Natural killer cell (primary cell): ENCODE measurements around the gene MYH6. TPM values are rescaled to one million over a fixed set of nuclear protein-coding genes. Genes with fewer than 3 reads are reported as not detected.

ENCODE experiments used
- ATAC-seq, 3 donors: fragments of 150-1000 bp in 2 of 3; fragments of 200-7000 bp in 1 of 3; cut with Tn5 transposase; 1 replicate in 1 of 3; 2 replicates in 2 of 3; pipeline ENCODE4 v1.10.0; 2021; ENCODE audit warnings: mild to moderate bottlenecking in 2 of 3, moderate library complexity in 2 of 3
- DNase-seq, 2 donors: peaks; one replicate each; pipeline versions ENCODE4 v3.0.0 to v3.0.0-alpha.2; 2013 to 2021; ENCODE audit warnings: mixed read lengths in 1 of 2
- H3K27ac ChIP-seq: one replicate; pipeline ENCODE4 v1.5.1; 2013; ENCODE audit warnings: mild to moderate bottlenecking, low read length
- H3K27me3 ChIP-seq: one replicate; pipeline ENCODE4 v1.6.1; 2013; ENCODE audit warnings: low read length; ENCODE audit not compliant: control insufficient read depth, insufficient read depth
- H3K36me3 ChIP-seq: one replicate; pipeline ENCODE4 v1.6.1; 2013; ENCODE audit warnings: low read length; ENCODE audit not compliant: control insufficient read depth, insufficient read depth
- H3K4me1 ChIP-seq: one replicate; pipeline ENCODE4 v1.6.1; 2013; ENCODE audit warnings: low read length; ENCODE audit not compliant: control insufficient read depth, insufficient read depth
- H3K4me3 ChIP-seq: one replicate; pipeline ENCODE4 v1.5.1; 2013; ENCODE audit warnings: low read length
- H3K9me3 ChIP-seq: one replicate; pipeline ENCODE4 v1.6.1; 2013; ENCODE audit warnings: low read length; ENCODE audit not compliant: control insufficient read depth, insufficient read depth
- H3K27ac Mint-ChIP-seq, 2 donors: one replicate each; pipeline ENCODE4 v1.8.0; 2022; ENCODE audit warnings: mild to moderate bottlenecking in 2 of 2, mixed read lengths in 2 of 2, moderate library complexity in 1 of 2
- H3K27me3 Mint-ChIP-seq, 2 donors: one replicate each; pipeline ENCODE4 v1.8.0; 2022; ENCODE audit warnings: low read depth in 2 of 2, mixed read lengths in 2 of 2
- H3K36me3 Mint-ChIP-seq: one replicate; pipeline ENCODE4 v1.8.0; 2022; ENCODE audit warnings: mixed read lengths
- H3K4me1 Mint-ChIP-seq, 2 donors: one replicate each; pipeline ENCODE4 v1.8.0; 2022; ENCODE audit warnings: mixed read lengths in 2 of 2
- H3K4me3 Mint-ChIP-seq: one replicate; pipeline ENCODE4 v1.8.0; 2022; ENCODE audit warnings: mild to moderate bottlenecking, moderate library complexity, mixed read lengths
- H3K9me3 Mint-ChIP-seq, 2 donors: one replicate each; pipeline ENCODE4 v1.8.0; 2022; ENCODE audit warnings: mixed read lengths in 2 of 2
- WGBS: methylation state at CpG from one replicate; pipeline ENCODE4 v1.1.7; 2013; ENCODE audit warnings: missing lambda C conversion rate; ENCODE audit not compliant: insufficient coverage; 5-methylcytosine and 5-hydroxymethylcytosine counted together
- intact Hi-C: fragments of 100-400 bp; cut with micrococcal nuclease; formaldehyde crosslinking; loops from one replicate; pipeline ENCODE4 v1.14.2; 2022
- total RNA-seq, 4 donors: library from RNA; stranded (reverse); fragments of 120-200 nt in 1 of 4; gene quantifications; one replicate each; pipeline versions ENCODE4 v1.2.3 to v1.2.4, GENCODE V29; 2013 to 2022
- TF ChIP-seq, protein P1 (sequence below): fragments of 200-600 bp; IDR thresholded peaks from one replicate; pipeline ENCODE4 v1.8.0; 2022; ENCODE audit warnings: antibody characterized with exemption

Gene MYH6
- total RNA-seq, 3 donors from 2014 or later (not counting 1 experiment from before 2014, with no cell fraction given), result not detected

DNA sequence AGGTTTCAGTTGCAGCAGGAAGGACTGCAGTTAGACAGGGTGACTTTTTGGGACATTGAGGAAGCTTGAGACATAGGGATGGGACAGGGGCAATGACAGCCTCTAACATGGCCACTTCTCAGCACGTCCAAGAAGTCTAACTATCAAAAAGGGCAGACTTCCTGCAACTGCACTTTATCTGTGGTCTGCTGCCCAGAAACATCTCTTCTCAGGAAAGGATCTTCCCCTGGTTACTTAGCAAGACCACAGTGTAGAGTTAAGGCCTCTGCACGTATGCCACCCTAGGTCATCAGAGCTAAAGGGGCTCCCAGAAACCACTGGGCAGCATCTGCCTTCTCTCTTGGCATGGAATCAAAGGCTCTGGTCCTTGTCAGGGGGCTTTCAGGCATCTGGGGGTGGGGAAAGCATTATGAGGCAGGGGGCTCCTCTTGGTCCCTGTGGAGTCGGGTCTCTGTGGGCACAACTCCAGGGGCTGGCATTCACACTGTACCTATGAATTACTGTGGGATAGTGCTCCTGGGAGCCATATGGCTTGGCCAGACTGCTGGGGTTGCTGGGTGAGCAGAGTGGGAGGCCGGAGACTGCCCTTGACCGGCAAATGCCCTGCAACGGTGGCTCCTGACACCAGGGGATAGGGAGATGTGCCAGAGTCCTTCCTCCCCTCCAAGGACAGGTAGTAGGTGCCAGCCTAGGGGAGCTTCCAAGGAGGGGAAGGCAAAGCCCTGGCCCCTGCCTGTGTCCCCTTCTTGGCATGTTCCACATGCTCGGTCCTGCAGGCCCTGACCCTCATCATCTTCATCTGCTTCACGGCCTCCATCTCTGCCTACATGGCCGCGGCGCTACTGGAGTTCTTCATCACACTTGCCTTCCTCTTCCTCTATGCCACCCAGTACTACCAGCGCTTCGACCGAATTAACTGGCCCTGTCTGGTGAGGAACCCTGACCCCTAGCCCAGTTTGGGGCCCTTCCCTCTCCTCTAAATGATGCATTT is 30.2 kb downstream of the MYH6 start:
- no peaks in the 10 kb centered on the region for H3K4me1 Mint-ChIP-seq
- ATAC-seq (no peak), DNase-seq (no peak)
- H3K4me3 ChIP-seq, result no peak overlapping the region
- H3K27me3 Mint-ChIP-seq, result peaks cover 0 to 4% of the 10 kb centered on the region in 2 donors
- whole genome bisulfite sequencing, result 83% methylated on average over 14 of the region's 14 CpGs
- H3K4me1 ChIP-seq, result no peaks in the 10 kb centered on the region
- no peaks in the 10 kb centered on the region for H3K9me3 ChIP-seq
- no peak overlapping the region for H3K27ac Mint-ChIP-seq
- H3K36me3 Mint-ChIP-seq, result no peaks in the 10 kb centered on the region
- H3K4me3 Mint-ChIP-seq, result no peak overlapping the region
- intact Hi-C loops, result no loop called here
- H3K27me3 ChIP-seq, result no peaks in the 10 kb centered on the region
- H3K9me3 Mint-ChIP-seq, result no peaks in the 10 kb centered on the region
- TF ChIP-seq, protein P1, sequence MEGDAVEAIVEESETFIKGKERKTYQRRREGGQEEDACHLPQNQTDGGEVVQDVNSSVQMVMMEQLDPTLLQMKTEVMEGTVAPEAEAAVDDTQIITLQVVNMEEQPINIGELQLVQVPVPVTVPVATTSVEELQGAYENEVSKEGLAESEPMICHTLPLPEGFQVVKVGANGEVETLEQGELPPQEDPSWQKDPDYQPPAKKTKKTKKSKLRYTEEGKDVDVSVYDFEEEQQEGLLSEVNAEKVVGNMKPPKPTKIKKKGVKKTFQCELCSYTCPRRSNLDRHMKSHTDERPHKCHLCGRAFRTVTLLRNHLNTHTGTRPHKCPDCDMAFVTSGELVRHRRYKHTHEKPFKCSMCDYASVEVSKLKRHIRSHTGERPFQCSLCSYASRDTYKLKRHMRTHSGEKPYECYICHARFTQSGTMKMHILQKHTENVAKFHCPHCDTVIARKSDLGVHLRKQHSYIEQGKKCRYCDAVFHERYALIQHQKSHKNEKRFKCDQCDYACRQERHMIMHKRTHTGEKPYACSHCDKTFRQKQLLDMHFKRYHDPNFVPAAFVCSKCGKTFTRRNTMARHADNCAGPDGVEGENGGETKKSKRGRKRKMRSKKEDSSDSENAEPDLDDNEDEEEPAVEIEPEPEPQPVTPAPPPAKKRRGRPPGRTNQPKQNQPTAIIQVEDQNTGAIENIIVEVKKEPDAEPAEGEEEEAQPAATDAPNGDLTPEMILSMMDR, result no peak
- H3K36me3 ChIP-seq, result no peaks in the 10 kb centered on the region
- H3K27ac ChIP-seq, result no peak overlapping the region

DNA sequence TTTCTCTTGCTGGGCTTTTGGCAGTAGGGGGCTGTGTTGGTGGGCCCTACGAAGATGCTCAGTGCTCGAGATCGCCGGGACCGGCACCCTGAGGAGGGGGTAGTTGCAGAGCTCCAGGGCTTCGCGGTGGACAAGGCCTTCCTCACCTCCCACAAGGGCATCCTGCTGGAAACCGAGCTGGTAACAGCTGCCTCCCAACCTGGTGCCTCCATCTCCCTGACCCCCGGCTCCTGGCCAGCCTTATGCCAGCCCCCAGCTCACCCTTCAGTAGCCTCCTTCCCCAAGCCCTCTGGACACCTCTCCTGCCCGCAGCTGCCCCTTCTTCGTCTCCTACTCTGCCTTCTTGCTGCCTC is 30.9 kb downstream of the MYH6 start:
- Mint-ChIP-seq H3K27me3 (peaks cover 0 to 4% of the 10 kb centered on the region in 2 donors), H3K4me3 (no peak overlapping the region), H3K9me3 (no peaks in the 10 kb centered on the region), H3K27ac (no peak overlapping the region), H3K4me1 (no peaks in the 10 kb centered on the region), H3K36me3 (no peaks in the 10 kb centered on the region)
- no peak for DNase-seq
- no peak for ATAC-seq
- intact Hi-C loops, result no loop called here
- TF ChIP-seq, protein P1, result no peak
- Histone ChIP-seq H3K27me3 (no peaks in the 10 kb centered on the region), H3K4me3 (no peak overlapping the region), H3K27ac (no peak overlapping the region), H3K36me3 (no peaks in the 10 kb centered on the region), H3K4me1 (no peaks in the 10 kb centered on the region), H3K9me3 (no peaks in the 10 kb centered on the region)
- 71% methylated on average over 10 of the region's 11 CpGs for WGBS

DNA sequence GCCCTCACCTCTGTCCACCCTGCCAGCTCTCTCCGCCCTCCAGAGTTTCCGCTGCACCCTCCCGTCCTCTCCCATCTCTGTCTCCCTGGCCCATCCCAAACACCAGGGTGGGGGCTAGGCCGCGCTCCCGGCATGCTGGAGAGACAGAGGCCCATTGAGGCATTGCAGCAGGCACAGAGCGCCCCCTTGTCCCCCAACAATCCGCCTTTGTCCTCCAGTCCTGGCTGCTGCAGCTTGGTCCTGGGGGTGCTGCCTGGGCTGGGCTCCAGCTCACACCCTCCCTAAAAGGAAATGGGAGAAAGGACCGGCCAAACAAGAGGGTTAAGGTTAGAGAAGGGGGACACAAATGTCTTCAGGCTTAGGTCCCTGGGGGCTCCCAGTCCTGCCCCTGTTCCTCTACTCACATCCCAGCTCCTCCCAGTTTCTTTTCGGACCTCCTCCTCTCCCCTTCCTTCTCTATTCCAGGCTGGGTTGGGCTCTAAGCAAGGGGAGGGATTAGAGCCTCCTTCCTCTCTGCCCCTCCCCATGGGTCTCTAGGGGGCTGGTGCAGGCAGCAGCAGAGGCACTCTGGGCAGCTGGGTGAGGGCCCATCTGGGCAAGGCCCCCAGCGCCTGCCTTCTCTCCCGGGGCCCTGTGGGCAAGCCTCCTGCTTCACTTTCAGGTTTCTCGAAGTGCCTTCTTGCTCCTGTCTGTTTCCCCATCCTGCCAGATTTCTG is 31.4 kb downstream of the MYH6 start, which contains the start of gene CMTM5:
CMTM5 (plus strand) TSS at position 565 of the 716 bp plus-strand sequence. CDS start 206 bp downstream, outside the sequence.
- H3K9me3 Mint-ChIP-seq, result no peaks in the 10 kb centered on the region
- H3K27ac ChIP-seq, result no peak within 1 kb of the TSS
- TF ChIP-seq, protein P1, result no peak
- H3K4me3 ChIP-seq, result no peak within 1 kb of the TSS
- no peaks in the 10 kb centered on the region for H3K4me1 ChIP-seq
- H3K27me3 ChIP-seq, result no peaks in the 10 kb centered on the region
- DNase-seq (no peak), ATAC-seq (no peak)
- H3K4me3 Mint-ChIP-seq, result no peak within 1 kb of the TSS
- peaks cover 2 to 4% of the 10 kb centered on the region in 2 donors for H3K27me3 Mint-ChIP-seq
- H3K36me3 Mint-ChIP-seq, result no peaks in the 10 kb centered on the region
- no peaks in the 10 kb centered on the region for H3K9me3 ChIP-seq
- intact Hi-C loops, result no loop called here
- no peaks in the 10 kb centered on the region for H3K4me1 Mint-ChIP-seq
- no peak within 1 kb of the TSS for H3K27ac Mint-ChIP-seq
- WGBS, result 84% methylated on average over 12 of the region's 13 CpGs
- no peaks in the 10 kb centered on the region for H3K36me3 ChIP-seq
